Measurements from ENCODE around the gene ARF3.
"Not testable (repeated sequence)": the region's sequence is repeated elsewhere in the genome, so short reads cannot be mapped to it uniquely, and the experiment has no call there.

The ARF3 gene

GRCh38 chr12:48929551-48929950 is 27.7 kb downstream of the ARF3 start:
- DNase-seq (ENCODE audit: low read depth), result no peak

- DNase-seq (ENCODE audit: low read depth), result peak; percentile 83
These were observed 30.0 kb downstream of the ARF3 start for GRCh38 chr12:48927261-48927660.

GRCh38 chr12:48925304-48926011 is 31.8 kb downstream of the ARF3 start, which contains the start of gene FKBP11:
TSS of gene FKBP11 (minus strand) at chr12:48925492. CDS start at chr12:48925428, 64 bp downstream.
- DNase-seq (ENCODE audit: low read depth), result peak; percentile 28

- DNase-seq (ENCODE audit: low read depth), result peak; percentile 41
These were observed 32.5 kb downstream of the ARF3 start for GRCh38 chr12:48924617-48925303.

- no peak for DNase-seq (ENCODE audit: low read depth)
These were observed 34.2 kb downstream of the ARF3 start for GRCh38 chr12:48923117-48923516.

GRCh38 chr12:48917857-48918537 is 39.3 kb downstream of the ARF3 start:
- no peak for DNase-seq (ENCODE audit: low read depth)

- DNase-seq (ENCODE audit: low read depth), result peak; percentile 33
These were observed 47.1 kb downstream of the ARF3 start for GRCh38 chr12:48910196-48910595.

- not testable (repeated sequence) for DNase-seq (ENCODE audit: low read depth)
These were observed 47.6 kb downstream of the ARF3 start for GRCh38 chr12:48909698-48910097.

- DNase-seq (ENCODE audit: low read depth), result no peak
These were observed 50.0 kb downstream of the ARF3 start for GRCh38 chr12:48907245-48907644.

GRCh38 chr12:48903982-48904411 is 53.3 kb downstream of the ARF3 start:
- peak; percentile 85 for DNase-seq (ENCODE audit: low read depth)

GRCh38 chr12:48903363-48903981 is 53.8 kb downstream of the ARF3 start:
- peak; percentile 81 for DNase-seq (ENCODE audit: low read depth)

GRCh38 chr12:48901278-48901677 is 56.0 kb downstream of the ARF3 start:
- peak; percentile 43 for DNase-seq (ENCODE audit: low read depth)

GRCh38 chr12:48899651-48900050 is 57.6 kb downstream of the ARF3 start:
- DNase-seq (ENCODE audit: low read depth), result no peak

- no peak for DNase-seq (ENCODE audit: low read depth)
These were observed 63.0 kb downstream of the ARF3 start for GRCh38 chr12:48894271-48894670.

- peak; percentile 61 for DNase-seq (ENCODE audit: low read depth)
These were observed 66.4 kb downstream of the ARF3 start for GRCh38 chr12:48890657-48891418.

GRCh38 chr12:48889679-48890078 is 67.6 kb downstream of the ARF3 start:
- no peak for DNase-seq (ENCODE audit: low read depth)

Measured in amniotic epithelial cell (primary cell).